NCI-H526 (cell line): Measurements from ENCODE around the gene CUBN.

Experiments used
- DNase-seq, 2 experiments: peaks; one replicate each; lab custom pipeline; 2025; lab: John Stamatoyannopoulos, UW

Gene CUBN

DNA sequence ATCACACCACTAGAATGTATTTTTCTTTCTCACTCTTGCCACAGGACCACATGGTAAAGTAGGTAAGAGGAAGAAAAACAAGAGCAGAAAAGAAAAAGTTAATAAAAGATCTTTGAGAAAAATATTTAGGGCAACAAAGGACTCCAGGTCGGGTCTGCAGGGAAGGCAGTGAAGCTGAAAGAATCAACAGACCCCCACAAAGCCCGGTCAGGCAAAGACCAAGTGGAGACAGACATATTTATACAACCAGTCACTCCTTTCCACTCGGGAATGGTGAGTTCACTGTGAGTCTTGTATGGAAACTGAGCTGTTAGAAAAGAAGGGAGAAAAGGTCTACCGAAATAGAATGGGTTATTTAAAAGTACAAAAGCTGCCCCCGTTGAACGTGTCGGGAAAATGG is 340.4 kb downstream of the CUBN start:
- no peak for DNase-seq

DNA sequence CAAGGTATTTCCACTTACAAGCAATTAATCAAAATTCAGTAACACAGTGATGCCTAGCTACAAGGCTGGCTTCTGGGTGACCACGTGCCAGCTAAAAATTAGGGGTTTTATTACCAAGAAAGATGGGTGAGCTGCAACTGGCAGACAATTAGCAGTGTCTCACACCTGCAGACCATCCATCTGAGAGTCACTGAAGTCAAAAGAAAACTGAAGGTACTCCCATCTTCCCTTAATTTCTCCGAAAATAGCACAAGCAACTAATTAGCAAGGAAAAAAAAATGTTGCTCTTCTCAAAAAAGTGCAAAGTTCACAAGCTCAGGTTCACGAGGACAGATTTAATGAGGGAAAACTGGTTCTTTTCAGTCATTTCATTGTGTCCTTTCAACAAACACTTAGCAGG is 340.8 kb downstream of the CUBN start:
- DNase-seq, result no peak

DNA sequence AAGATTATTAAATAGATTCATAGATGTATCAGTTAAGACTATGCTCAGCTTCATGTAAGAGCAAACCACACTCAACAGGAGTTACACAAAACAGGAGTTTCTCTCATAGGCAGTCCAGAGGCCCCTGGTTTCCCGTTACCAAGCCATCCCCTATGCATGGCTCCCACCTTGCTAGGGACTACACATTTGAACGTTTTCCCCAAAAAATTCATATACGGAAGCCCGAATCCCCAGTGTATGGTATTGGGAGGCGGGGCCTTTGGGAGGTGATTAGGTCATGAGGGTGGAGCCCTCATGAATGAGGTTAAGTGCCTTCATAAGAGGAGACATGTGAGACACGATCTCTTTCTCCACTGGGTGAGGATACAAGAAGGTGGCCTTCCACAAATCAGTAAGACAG is 341.5 kb downstream of the CUBN start:
- no peak for DNase-seq

DNA sequence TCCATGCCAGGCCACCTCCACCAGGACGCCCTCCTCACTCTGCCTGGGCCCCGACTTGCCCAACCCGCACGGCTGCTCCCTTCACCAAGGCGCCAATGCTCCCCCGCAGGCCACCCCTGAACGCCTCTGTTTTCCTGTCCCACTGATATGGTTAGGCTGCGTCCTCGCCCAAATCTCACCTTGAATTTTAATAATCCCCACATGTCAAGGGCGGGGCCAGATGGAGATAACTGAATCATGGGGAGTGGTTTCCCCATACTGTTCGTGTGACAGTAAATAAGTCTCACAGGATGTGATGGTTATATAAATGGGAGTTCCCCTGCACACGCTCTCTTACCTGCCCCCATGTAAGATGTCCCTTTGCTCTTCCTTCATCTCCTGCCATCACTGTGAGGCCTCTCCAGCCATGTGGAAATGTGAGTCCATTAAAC is 342.2 kb downstream of the CUBN start:
- no peak for DNase-seq

DNA sequence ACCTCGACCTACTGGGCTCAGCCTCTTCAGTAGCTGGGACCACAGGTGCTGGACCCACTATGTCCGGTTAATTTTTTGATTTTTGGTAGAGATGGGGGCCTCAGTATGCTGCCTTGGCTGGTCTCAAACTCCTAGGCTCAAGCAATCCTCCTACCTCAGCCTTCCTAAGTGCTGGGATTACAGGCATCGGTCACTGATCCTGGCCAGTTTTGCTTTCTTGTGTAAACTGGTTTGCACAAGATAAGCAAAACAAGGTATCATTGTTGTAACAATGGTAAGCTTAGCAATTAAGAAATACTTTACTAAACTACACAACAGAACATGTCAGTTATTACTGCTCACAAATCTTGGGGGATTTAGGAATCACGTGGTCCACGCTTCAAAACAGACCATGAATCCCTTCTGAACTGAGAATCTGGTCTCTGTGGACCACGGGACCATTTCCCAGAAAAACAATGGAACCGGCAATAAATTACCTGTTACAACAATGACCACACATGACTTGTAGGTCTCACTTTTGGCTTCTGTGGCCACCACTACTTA is 349.2 kb downstream of the CUBN start:
- DNase-seq, result no peak

DNA sequence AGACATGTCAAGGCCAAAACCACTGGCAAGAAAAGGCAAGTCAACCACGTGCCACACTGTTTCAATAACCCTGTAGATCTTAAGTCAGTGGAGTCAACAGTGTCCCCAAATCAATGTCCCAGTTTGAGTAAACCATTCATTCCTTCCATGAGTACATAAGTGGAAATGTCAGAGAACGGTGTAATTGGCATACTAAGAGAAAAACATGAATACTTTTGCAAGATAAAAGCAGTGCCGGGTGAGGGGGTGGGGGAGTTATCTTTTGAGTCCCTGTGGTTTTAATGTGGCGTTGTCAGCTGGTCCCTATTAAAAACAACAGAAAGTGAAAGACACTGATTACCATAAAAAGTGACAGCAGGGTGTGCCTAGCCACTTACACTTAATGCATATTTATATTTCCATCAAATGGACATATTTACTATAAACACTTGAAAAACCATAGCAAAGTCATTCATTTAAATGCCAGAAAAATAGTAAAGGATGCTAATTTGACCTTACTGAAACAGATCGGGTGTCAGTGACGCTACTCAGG is 350.2 kb downstream of the CUBN start:
- no peak for DNase-seq

DNA sequence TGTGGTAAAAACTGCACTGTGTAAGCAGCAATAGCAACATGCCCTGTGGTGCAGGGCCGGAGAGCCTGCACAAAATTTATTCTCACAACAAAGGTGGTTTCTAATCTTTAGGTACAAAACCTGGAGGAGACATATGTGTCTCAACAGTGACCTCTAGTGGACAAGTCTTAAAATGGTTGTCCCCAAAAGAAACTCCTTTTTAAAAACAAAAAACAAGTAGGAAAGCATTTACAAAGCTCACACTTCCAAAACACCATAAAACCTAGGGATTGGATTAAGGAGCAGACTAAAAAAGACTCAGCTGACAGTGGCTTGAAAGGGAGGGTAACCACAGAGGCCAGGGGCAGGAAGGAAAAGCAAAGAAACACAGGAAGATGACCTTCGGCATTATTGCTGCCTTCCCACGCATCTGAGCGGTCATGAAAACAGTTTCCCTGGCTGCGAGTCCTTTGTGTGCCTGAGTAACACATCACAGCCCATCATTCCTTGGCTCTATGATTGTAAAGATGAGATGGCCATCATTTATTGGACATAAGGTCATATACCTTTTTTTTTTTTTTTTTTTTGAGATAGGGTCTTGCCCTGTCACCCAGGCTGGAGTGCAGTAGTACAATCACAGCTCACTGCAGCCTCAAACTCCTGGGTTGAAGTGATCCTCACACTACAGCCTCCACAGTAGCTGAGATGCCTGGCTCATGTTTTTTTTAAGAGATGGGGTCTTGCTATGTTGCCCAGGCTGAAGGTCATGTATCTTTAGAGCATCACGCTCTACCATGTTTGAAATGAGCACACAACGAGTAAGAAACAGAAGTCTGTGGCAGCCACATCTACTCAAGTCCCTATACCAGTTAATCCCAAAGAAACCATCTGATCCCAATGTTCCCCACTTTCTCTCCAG is 351.9 kb downstream of the CUBN start:
- DNase-seq, result peak; percentile 7 to 58

DNA sequence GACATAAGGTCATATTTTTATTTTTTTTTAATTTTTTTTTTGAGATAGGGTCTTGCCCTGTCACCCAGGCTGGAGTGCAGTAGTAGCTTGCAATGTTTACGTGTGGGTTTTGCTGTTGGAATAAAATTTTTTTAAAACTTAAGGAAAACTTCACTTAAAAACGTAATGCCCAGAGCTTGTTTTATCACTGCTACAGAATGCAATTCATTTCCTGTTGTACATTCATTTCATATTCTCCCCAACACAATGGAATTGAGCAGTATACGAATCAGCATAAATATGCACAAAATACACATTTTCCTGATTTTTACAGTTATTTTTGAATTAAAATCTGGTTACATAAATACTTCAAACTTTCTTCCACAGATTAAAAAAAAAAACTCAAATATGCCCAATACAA is 352.7 kb downstream of the CUBN start:
- DNase-seq, result no peak
